Measurements from ENCODE around the gene GAMT. TPM values are rescaled to one million over a fixed set of nuclear protein-coding genes. Genes with fewer than 3 reads are reported as not detected.
"Not testable (repeated sequence)": the region's sequence is repeated elsewhere in the genome, so short reads cannot be mapped to it uniquely, and the experiment has no call there.

The GAMT gene
- total RNA-seq, 2 experiments from 2014 or later = 26.2 to 26.8 TPM

DNA sequence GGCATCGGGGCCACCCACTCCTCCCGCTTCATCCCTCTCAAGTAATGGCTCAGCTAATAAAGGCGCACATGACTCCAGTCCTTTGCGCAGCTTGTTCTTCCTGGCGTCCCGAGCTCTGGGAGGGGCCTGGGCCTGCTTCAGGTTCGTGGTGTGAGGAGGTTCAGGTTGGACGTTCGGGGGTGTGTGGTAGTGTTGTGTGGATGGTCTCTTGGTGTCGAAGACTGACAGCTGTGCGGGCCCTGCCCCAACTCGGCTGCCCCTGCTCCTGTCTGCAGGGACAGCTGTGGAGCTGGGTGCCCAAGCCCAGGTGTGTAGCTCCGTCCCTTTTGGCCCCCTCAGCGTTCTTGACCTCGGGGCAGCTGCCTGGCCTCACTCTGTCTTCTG, 39.1 kb upstream of the GAMT start:
- H3K27me3 Mint-ChIP-seq (ENCODE audit: low read depth) = peaks cover 2% of the 10 kb centered on the region

DNA sequence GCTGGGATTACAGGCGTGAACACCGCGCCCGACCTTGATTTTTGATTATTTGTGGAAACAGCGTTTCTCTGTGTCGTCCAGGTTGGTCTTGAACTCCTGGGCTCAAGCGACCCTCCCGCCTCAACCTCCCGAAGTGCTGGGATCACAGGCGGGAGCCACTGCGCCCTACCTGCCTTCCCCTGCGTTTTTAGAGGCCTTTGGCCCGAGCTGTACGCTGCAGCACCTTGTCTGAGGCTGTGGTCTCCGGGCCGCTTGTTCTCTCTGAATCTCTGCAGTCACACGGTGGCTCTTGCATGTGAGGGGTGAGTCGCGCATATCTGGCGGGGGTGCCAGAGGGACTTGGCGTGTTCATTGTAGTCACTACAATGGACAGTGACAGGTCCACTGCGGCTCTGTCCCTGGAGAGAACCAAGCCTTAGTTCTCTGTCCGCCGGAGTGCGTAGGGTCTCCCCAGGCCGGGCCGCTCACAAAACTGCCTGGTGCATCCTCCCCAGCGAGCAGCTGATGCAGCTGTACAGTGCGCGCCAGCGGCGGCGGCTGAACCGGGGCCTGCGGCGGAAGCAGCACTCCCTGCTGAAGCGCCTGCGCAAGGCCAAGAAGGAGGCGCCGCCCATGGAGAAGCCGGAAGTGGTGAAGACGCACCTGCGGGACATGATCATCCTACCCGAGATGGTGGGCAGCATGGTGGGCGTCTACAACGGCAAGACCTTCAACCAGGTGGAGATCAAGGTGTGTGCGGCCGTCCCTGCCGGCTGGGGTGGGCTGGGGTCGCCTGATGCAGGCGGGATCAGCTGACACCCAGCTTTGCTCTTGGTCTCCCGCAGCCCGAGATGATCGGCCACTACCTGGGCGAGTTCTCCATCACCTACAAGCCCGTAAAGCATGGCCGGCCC, 38.4 kb upstream of the GAMT start:
- H3K36me3 Mint-ChIP-seq (ENCODE audit: low read depth) = peaks cover 50% of the 10 kb centered on the region
- peak overlapping the region; percentile 99 for H3K27ac Mint-ChIP-seq
- POLR2A ChIA-PET = interaction anchor here (1.0 kb wide), 1 partner anchor 9 kb away, joined by 4 read pairs; no protein-coding TSS in a partner anchor
- H3K9me3 Mint-ChIP-seq (ENCODE audit: insufficient read depth); H3K27me3 Mint-ChIP-seq (ENCODE audit: low read depth); CTCF ChIA-PET; ATAC-seq; DNase-seq: not testable (repeated sequence)
- peaks cover 40% of the 10 kb centered on the region for H3K4me1 Mint-ChIP-seq (ENCODE audit: low read depth)
- peak overlapping the region; percentile 99 for H3K4me3 Mint-ChIP-seq

More for the DNA sequence above, 39.1 kb upstream of the GAMT start:
- peak overlapping the region; percentile 15 for H3K27ac Mint-ChIP-seq
- POLR2A ChIA-PET = interaction anchor here (1.0 kb wide), 1 partner anchor 9 kb away, joined by 4 read pairs; no protein-coding TSS in a partner anchor
- H3K36me3 Mint-ChIP-seq (ENCODE audit: low read depth) = peaks cover 47% of the 10 kb centered on the region
- CTCF ChIA-PET = no interaction called here
- H3K9me3 Mint-ChIP-seq (ENCODE audit: insufficient read depth) = no peaks in the 10 kb centered on the region
- no peak for ATAC-seq
- H3K4me1 Mint-ChIP-seq (ENCODE audit: low read depth) = peaks cover 46% of the 10 kb centered on the region
- peak overlapping the region; percentile 99 for H3K4me3 Mint-ChIP-seq
- no peak for DNase-seq

DNA sequence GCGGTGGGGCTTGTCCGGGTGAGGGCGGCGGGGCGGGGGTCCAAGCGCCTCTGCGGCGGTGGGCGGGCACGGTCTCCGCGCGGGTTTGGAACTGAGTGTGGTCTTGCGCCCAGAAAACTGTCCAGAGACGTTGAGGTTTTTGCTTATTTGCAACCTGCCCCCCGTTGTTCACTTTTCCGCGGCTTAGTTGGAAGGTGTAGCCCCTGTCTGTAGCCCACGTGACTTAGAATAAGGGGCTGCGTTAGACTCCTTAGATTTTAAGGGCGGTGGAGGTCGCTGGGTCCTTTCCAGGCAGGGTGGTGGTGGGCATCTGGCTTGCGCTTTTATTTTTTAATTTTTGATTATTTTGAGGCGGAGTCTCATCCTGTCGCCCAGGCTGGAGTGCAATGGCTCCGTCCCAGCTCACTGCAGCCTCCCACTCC, 37.6 kb upstream of the GAMT start:
- peak; percentile 20 for ATAC-seq
- DNase-seq = no peak
- ChIA-PET POLR2A (no interaction called here), CTCF (no interaction called here)
- Mint-ChIP-seq H3K36me3 (ENCODE audit: low read depth) (peaks cover 50% of the 10 kb centered on the region), H3K9me3 (ENCODE audit: insufficient read depth) (no peaks in the 10 kb centered on the region), H3K4me3 (peak overlapping the region; percentile 99), H3K4me1 (ENCODE audit: low read depth) (peaks cover 34% of the 10 kb centered on the region), H3K27ac (peak overlapping the region; percentile 99), H3K27me3 (ENCODE audit: low read depth) (no peaks in the 10 kb centered on the region)

DNA sequence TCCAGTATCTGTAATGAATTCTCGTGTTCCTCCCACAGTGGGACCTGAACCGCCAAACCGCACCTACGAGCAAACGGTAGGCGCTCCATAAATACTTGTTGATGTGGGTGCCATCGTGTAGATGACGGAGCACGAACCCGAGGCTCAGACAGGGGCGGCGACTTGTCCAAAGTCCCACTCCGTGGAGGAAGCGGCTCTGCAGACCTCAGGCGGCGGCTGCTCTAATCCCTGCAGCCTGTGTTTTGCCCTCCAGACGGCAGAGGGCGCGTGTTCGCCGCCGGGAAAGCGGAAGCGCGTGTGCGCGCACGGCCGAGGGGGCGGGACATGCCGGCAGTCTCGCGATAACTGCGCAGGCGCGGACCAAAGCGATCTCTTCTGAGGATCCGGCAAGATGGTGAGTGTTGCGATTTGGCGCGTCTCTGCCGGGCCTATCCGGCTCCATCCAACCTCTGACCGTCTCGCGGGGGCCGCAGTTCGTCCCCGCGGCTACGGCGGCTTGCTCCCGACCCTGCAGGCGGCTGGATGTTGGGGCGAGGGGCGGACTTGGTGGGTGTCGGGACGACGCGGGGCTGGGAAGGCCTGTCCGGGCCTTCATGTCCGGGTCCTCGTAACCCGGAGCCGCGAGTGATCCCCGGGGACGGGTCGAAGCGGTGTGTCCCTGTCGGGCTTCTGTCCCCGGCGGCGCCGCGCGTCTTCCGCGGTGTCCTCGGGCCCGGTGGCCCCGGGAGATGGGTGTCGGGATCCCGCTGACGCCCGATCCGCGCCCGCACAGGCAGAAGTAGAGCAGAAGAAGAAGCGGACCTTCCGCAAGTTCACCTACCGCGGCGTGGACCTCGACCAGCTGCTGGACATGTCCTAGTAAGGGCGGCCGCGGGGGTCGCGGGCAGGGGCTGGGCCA, 36.9 kb upstream of the GAMT start, which contains the start of gene RPS15:
TSS of gene RPS15 (plus strand) at position 362 of the 898 bp plus-strand sequence. CDS start at position 392, 30 bp downstream.
- Mint-ChIP-seq H3K9me3 (ENCODE audit: insufficient read depth) (no peaks in the 10 kb centered on the region), H3K4me3 (peak within 1 kb of the TSS; percentile 99), H3K36me3 (ENCODE audit: low read depth) (peaks cover 50% of the 10 kb centered on the region), H3K27ac (peak within 1 kb of the TSS; percentile 99), H3K27me3 (ENCODE audit: low read depth) (no peaks in the 10 kb centered on the region), H3K4me1 (ENCODE audit: low read depth) (peaks cover 34% of the 10 kb centered on the region)
- peak; percentile 97 for DNase-seq
- ATAC-seq = peak; percentile 86
- CTCF ChIA-PET = interaction anchor here (0.8 kb wide), 1 partner anchor 9 kb away, joined by 6 read pairs; no protein-coding TSS in a partner anchor
- POLR2A ChIA-PET = interaction anchor here (1.4 kb wide), 1 partner anchor 19 kb away, joined by 6 read pairs; no protein-coding TSS in a partner anchor

DNA sequence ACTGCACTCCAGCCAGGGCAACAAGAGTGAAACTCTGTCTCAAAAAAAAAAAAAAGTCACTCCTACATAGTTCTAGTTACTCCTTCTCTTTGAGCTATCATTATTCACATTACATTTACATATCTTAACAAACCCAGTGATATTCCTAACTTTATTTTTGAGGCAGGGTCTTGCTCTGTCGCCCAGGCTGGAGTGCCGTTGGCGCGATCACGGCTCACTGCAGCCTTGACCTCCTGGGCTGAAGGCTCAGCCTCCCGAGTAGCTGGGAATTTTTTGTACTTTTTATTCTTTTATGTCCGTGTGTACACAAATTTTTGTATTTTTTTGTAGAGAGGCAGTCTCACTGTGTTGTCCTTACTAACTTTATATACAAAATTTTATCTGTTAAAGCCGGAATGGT, 36.3 kb upstream of the GAMT start:
- H3K9me3 Mint-ChIP-seq (ENCODE audit: insufficient read depth) = no peaks in the 10 kb centered on the region
- peak overlapping the region; percentile 99 for H3K4me3 Mint-ChIP-seq
- peaks cover 32% of the 10 kb centered on the region for H3K4me1 Mint-ChIP-seq (ENCODE audit: low read depth)
- H3K36me3 Mint-ChIP-seq (ENCODE audit: low read depth) = peaks cover 53% of the 10 kb centered on the region
- no peak for ATAC-seq
- H3K27ac Mint-ChIP-seq = peak overlapping the region; percentile 99
- no peaks in the 10 kb centered on the region for H3K27me3 Mint-ChIP-seq (ENCODE audit: low read depth)
- ChIA-PET CTCF (interaction anchor here (0.8 to 1.2 kb wide), 3 partner anchors 9 to 158 kb away, joined by 3 to 6 read pairs (median 4); no protein-coding TSS in a partner anchor), POLR2A (interaction anchor here (0.7 to 1.4 kb wide), 3 partner anchors 19 to 169 kb away, joined by 3 to 6 read pairs (median 3); partner anchors contain the start of gene CIRBP)
- no peak for DNase-seq

DNA sequence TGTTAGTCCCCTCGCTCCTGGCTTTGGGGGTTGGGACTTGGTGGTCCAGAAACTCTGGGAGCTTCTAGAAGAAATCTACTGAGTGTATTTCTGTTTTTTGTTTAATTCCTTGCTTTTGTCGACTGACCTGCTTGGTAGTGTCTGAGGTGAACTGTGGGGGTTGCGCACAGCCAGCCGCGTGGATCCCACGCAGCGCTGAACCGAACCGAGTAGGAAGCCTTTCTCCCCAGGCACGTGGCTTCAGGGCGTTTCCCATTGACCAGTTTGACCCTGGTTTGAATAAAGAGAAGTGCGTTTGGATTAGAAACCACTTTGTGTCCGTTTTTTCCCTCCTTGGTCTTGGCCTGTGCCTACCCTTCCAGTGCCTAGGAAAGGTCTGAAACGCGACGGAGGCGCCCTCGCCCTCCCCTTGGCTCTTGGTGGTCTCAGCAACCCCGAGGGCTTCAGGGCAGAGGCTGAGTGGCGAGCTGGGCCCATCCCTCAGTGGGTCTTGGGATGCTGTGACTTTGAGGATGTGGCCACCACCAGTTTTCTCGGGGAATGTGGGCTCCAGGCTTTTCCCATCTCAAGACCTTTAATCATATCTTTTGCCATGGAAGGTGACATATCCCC, 34.1 kb upstream of the GAMT start:
- POLR2A ChIA-PET = no interaction called here
- CTCF ChIA-PET = no interaction called here
- ATAC-seq (no peak), DNase-seq (no peak)
- Mint-ChIP-seq H3K4me1 (ENCODE audit: low read depth) (peaks cover 21% of the 10 kb centered on the region), H3K4me3 (no peak overlapping the region), H3K9me3 (ENCODE audit: insufficient read depth) (no peaks in the 10 kb centered on the region), H3K27ac (no peak overlapping the region), H3K36me3 (ENCODE audit: low read depth) (peaks cover 43% of the 10 kb centered on the region), H3K27me3 (ENCODE audit: low read depth) (no peaks in the 10 kb centered on the region)

DNA sequence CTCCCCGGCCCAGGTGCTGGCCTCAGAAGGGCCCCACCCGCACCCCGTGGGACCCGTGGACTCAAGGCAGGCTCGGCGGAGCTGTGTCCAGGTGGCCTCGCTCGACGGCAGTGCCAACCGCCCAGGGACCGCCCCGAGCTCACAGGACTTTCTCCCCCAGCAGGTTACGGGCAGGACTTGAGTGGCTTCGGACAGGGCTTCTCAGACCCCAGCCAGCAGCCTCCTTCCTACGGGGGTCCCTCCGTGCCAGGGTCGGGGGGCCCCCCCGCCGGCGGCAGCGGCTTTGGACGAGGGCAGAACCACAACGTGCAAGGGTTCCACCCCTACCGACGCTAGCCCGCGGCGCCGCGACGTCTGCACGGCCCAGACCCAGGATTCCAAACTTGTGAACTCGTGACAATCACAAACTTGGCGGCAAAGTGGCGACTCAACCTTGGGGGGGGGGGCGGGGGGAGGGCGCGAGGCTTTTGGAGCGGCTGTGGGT, 33.3 kb upstream of the GAMT start:
- H3K27ac Mint-ChIP-seq = no peak overlapping the region
- no peaks in the 10 kb centered on the region for H3K9me3 Mint-ChIP-seq (ENCODE audit: insufficient read depth)
- ATAC-seq = no peak
- no peak overlapping the region for H3K4me3 Mint-ChIP-seq
- no peaks in the 10 kb centered on the region for H3K27me3 Mint-ChIP-seq (ENCODE audit: low read depth)
- CTCF ChIA-PET = no interaction called here
- H3K4me1 Mint-ChIP-seq (ENCODE audit: low read depth) = peaks cover 13% of the 10 kb centered on the region
- DNase-seq = no peak
- POLR2A ChIA-PET = no interaction called here
- peaks cover 36% of the 10 kb centered on the region for H3K36me3 Mint-ChIP-seq (ENCODE audit: low read depth)

DNA sequence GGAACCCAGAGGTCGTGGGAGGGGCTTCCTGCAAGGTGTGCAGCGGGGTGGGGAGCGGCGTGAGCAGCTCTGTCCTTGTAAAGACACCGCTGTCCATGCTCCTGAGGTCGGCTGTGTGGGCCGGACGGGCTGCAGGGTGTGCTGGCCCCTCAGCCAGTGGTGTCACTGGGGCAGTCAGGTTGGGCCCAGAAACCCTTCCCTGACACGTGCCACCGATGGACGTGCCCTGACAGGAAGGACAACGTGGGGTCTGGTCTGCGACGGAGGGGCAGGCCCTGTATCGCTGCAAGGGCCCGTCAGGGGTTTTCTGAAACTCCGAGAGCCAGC, 32.7 kb upstream of the GAMT start:
- ChIA-PET CTCF (no interaction called here), POLR2A (interaction anchor here (1.4 kb wide), 1 partner anchor 37 kb away, joined by 4 read pairs; no protein-coding TSS in a partner anchor)
- Mint-ChIP-seq H3K27me3 (ENCODE audit: low read depth) (no peaks in the 10 kb centered on the region), H3K4me3 (no peak overlapping the region), H3K9me3 (ENCODE audit: insufficient read depth) (no peaks in the 10 kb centered on the region), H3K36me3 (ENCODE audit: low read depth) (peaks cover 30% of the 10 kb centered on the region), H3K27ac (no peak overlapping the region), H3K4me1 (ENCODE audit: low read depth) (peaks cover 9% of the 10 kb centered on the region)
- no peak for DNase-seq
- no peak for ATAC-seq

DNA sequence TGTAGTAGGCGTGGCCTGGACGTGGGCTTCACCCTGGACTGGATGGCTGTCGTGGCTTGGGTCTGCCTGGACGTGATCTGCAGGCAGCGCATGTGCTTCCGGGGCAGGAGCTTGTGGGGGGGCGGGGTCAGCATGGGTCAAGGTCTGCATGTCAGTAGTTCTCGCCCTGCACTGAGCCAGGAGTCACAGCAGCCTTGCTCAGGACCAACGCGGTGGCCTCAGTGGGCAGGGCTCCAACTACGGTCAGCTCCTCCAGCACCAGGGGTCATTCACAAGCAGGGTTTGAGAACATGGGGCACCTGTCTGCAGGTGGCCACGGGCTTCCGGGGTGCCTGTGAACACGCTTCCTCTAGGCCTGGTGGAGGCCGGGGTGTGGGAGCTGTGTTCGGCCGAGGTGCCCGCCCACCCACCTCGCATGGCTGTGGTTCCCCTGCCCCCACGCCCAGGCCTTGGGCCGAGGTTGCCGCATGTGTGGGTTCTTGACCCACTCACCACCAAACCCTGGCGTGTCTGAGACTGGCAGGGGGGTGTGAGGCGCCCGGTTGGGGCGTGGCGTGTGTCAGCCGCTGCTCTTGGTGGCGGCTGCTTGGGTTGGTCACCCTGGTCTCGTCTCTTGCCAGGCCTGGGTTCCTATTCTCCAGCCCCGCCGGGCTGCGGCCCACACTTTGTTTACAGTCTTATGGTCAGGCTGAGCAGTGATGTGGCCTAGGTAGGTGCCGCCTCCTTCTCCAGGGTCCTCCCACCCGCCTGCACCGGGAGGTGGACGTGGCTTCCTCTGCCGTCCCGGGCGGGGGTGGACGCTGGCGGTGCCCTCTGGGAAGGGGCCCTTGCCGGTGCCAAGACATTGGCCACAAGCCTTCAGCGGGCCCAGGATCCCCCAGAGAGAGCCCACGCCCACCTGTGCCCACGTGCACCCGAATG, 32.0 kb upstream of the GAMT start:
- peaks cover 26% of the 10 kb centered on the region for H3K36me3 Mint-ChIP-seq (ENCODE audit: low read depth)
- H3K9me3 Mint-ChIP-seq (ENCODE audit: insufficient read depth) = no peaks in the 10 kb centered on the region
- peaks cover 9% of the 10 kb centered on the region for H3K4me1 Mint-ChIP-seq (ENCODE audit: low read depth)
- DNase-seq (no peak), ATAC-seq (no peak)
- H3K27ac Mint-ChIP-seq = no peak overlapping the region
- no peak overlapping the region for H3K4me3 Mint-ChIP-seq
- ChIA-PET CTCF (no interaction called here), POLR2A (interaction anchor here (1.4 kb wide), 1 partner anchor 38 kb away, joined by 4 read pairs; no protein-coding TSS in a partner anchor)
- H3K27me3 Mint-ChIP-seq (ENCODE audit: low read depth) = no peaks in the 10 kb centered on the region

DNA sequence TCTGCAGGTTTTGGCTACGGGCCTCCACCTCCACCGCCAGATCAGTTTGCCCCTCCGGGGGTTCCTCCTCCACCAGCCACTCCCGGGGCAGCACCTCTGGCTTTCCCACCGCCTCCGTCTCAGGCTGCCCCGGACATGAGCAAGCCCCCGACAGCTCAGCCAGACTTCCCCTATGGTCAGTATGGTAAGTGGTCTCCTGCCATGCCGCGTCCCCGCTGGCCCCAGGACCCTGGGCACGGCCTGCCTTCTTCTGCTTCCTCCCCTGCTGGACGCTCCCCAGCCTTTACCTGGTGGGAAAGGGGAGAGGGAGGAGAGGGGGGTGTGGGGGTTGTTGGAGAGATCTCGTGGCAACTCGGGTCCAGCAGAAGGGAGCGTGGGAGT, 31.2 kb upstream of the GAMT start:
- no peak for ATAC-seq
- peaks cover under 1% of the 10 kb centered on the region for H3K4me1 Mint-ChIP-seq (ENCODE audit: low read depth)
- CTCF ChIA-PET = no interaction called here

More for the DNA sequence above, 31.2 kb upstream of the GAMT start:
- POLR2A ChIA-PET = interaction anchor here (1.4 kb wide), 1 partner anchor 39 kb away, joined by 4 read pairs; no protein-coding TSS in a partner anchor
- no peaks in the 10 kb centered on the region for H3K9me3 Mint-ChIP-seq (ENCODE audit: insufficient read depth)
- H3K36me3 Mint-ChIP-seq (ENCODE audit: low read depth) = peaks cover 27% of the 10 kb centered on the region
- H3K4me3 Mint-ChIP-seq = no peak overlapping the region
- DNase-seq = no peak
- no peaks in the 10 kb centered on the region for H3K27me3 Mint-ChIP-seq (ENCODE audit: low read depth)
- no peak overlapping the region for H3K27ac Mint-ChIP-seq
